Measurements from ENCODE around the gene SORCS3.

DNA sequence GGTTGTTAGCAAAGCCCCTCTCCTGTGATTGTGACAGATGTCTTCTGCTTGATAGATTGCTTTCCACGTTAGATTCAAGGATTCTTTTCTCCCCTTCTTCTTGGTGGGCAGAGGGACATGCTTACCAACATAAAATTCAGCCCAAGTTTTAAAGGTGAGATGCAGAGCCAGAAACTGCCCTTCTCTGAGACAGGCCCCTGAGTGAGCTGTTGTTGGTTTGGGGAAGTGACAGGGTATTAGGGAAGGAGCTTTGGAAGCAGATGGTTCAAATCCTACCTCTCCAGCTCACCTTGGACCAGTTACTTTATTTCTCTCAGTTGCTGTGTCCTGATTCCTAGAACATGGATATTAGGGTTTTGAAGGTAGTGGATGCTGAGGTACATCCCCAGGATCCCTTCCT, 53.0 kb downstream of the SORCS3 start:
- no peak for TF ChIP-seq CTCF (conservative IDR thresholded peaks at IDR 0.05)
- TF ChIP-seq ZFX (IDR thresholded peaks at IDR 0.05) = no peak

Measured in C4-2B (cell line).